Esophagus squamous epithelium (tissue), 4 donors: ENCODE data around the gene HPSE2.

Experiments
- CTCF ChIP-seq, 6 experiments: fragments of 450-650 bp in 4 of 6; fragments of 200-600 bp in 2 of 6; sonication (generic) in 2 of 6; IDR thresholded peaks; one replicate each; pipeline ENCODE4 v1.5.1; 2016 to 2019; ENCODE audit warnings: antibody characterized with exemption in 6 of 6, mild to moderate bottlenecking in 4 of 6, moderate library complexity in 4 of 6
- POLR2A ChIP-seq, 4 donors: fragments of 450-650 bp; IDR thresholded peaks; one replicate each; pipeline ENCODE4 v1.6.1; 2017; ENCODE audit warnings: antibody characterized with exemption in 4 of 4, mild to moderate bottlenecking in 4 of 4, moderate library complexity in 3 of 4

- no peak for TF ChIP-seq POLR2A (IDR thresholded peaks at IDR 0.05)
- no peak for TF ChIP-seq CTCF (IDR thresholded peaks at IDR 0.05)
Observed at GRCh38 chr10:98432330-98432729, 803.3 kb downstream of the HPSE2 start.
